Muscle layer of colon (tissue), 2 donors: ENCODE data around the gene GLS.
"Not testable (repeated sequence)": the region's sequence is repeated elsewhere in the genome, so short reads cannot be mapped to it uniquely, and the experiment has no call there.

Experiments used
- H3K27ac ChIP-seq: one replicate; pipeline ENCODE4 v1.7.0; 2013; ENCODE audit warnings: low read depth, mild to moderate bottlenecking, low read length, moderate library complexity
- H3K27me3 ChIP-seq, 2 donors: one replicate each; pipeline ENCODE4 v1.7.0; 2013; ENCODE audit warnings: low read length in 2 of 2, mild to moderate bottlenecking in 2 of 2; ENCODE audit not compliant: insufficient read depth in 2 of 2, control insufficient read depth in 1 of 2
- H3K36me3 ChIP-seq: one replicate; pipeline ENCODE4 v1.7.0; 2013; ENCODE audit warnings: mild to moderate bottlenecking, low read length; ENCODE audit not compliant: insufficient read depth
- H3K4me1 ChIP-seq: one replicate; pipeline ENCODE4 v1.7.0; 2013; ENCODE audit warnings: mild to moderate bottlenecking, low read length; ENCODE audit not compliant: insufficient read depth
- H3K4me3 ChIP-seq, 2 donors: one replicate each; pipeline ENCODE4 v1.7.0; 2013; ENCODE audit warnings: low read length in 2 of 2, low read depth in 1 of 2, mild to moderate bottlenecking in 1 of 2, moderate library complexity in 1 of 2
- H3K9ac ChIP-seq: one replicate; pipeline ENCODE4 v1.7.0; 2013; ENCODE audit warnings: low read length
- H3K9me3 ChIP-seq: one replicate; pipeline ENCODE4 v1.7.0; 2013; ENCODE audit warnings: mild to moderate bottlenecking, low read length
- donor health status: abdominal sarcoma.
- donor health status: Adenocarcinoma of cecum.

The GLS gene

DNA sequence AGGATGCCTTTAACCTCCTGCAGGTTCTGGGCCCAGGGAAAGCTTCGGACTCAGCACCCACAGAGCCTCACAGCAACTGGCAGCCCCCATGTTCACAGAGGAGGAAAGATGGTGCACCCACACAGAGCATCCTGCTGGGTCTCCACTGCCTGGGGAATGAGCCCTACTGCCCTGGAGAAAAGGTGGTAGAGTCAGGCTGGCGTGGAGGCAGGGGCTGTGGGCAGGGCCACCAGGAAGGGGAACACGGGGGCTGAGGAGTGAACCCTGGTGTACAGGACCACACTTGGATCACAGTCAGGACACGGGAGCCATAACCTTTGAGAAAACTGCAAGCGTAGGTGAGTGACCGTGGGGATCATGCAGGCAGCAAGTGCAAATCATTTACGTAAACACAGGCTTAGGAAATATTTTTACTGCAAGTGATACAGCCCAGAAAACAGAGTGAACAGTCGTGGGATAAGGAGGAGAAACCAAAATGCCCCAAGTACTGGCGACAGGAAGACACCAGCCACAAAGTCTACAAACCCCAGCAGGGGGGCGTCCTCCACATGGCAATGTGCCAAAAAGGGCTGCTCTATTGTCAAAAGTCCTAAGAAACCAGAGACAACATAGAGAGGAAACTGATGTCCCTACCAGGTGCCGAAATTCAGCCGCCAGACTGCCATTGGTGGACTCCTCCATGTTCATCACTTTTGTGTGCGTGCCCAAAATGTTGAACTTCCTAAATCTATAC lies 105.8 kb downstream of the GLS start:
- H3K27me3 ChIP-seq: no peaks in the 10 kb centered on the region
- H3K36me3 ChIP-seq: peaks cover 87% of the 10 kb centered on the region
- H3K9ac ChIP-seq: no peak overlapping the region
- H3K27ac ChIP-seq: no peak overlapping the region
- H3K4me1 ChIP-seq: no peaks in the 10 kb centered on the region
- H3K4me3 ChIP-seq: no peak overlapping the region
- no peaks in the 10 kb centered on the region for H3K9me3 ChIP-seq

DNA sequence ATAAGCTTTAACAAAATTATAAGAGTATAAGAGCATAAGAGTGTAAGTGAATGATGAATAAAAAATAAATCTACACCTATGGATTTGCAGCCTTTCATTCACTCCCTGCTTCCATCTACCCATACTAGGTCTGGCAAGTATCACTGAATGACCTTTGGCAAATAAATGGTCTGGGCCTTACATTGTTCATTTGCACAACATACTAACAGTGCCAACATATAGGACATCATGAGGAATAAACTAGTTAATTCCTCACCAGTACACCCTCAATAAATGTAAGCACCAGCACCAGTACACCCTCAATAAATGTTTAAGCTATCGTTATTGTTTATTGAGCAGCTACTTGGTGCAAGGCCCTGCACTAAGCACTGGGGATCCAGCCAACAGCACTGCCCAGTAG lies 106.5 kb downstream of the GLS start:
- Histone ChIP-seq H3K9ac (no peak overlapping the region), H3K27me3 (no peaks in the 10 kb centered on the region), H3K4me3 (no peak overlapping the region), H3K36me3 (peaks cover 80% of the 10 kb centered on the region), H3K27ac (no peak overlapping the region), H3K4me1 (no peaks in the 10 kb centered on the region), H3K9me3 (no peaks in the 10 kb centered on the region)

- Histone ChIP-seq H3K27me3 (no peaks in the 10 kb centered on the region), H3K4me1 (no peaks in the 10 kb centered on the region), H3K4me3 (no peak overlapping the region), H3K27ac (no peak overlapping the region), H3K36me3 (peaks cover 80% of the 10 kb centered on the region), H3K9ac (no peak overlapping the region), H3K9me3 (no peaks in the 10 kb centered on the region)
Measured at GRCh38 chr2:190987938-190988337, 107.3 kb downstream of the GLS start.

GRCh38 chr2:190988910-190989309 lies 108.3 kb downstream of the GLS start:
- Histone ChIP-seq H3K27me3 (no peaks in the 10 kb centered on the region), H3K4me3 (no peak overlapping the region), H3K27ac (no peak overlapping the region), H3K36me3 (peaks cover 82% of the 10 kb centered on the region), H3K9me3 (no peaks in the 10 kb centered on the region), H3K9ac (no peak overlapping the region), H3K4me1 (no peaks in the 10 kb centered on the region)

DNA sequence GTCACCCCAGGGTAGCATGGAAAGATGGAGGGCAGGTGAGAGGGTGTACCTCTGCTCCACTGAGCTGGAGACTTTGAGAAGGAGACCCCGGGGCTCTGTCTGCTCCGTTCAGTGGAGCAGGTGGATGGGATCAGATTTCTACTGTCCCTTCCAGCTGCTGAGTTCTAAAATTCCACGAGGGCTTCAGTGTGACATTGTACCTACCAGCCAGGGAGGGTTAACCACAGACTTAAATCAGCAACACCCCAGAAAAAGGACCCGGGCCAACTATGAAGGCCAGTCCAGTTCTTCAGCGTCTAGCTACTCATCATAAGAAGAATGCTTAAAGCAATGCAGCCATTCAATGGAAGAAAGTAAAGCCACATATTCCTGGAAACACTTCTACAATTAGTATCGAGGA lies 109.5 kb downstream of the GLS start:
- H3K27ac ChIP-seq: no peak overlapping the region
- peaks cover 76% of the 10 kb centered on the region for H3K36me3 ChIP-seq
- H3K9ac ChIP-seq: no peak overlapping the region

GRCh38 chr2:190993292-190993643 lies 112.6 kb downstream of the GLS start:
- Histone ChIP-seq H3K9me3 (no peaks in the 10 kb centered on the region), H3K9ac (no peak overlapping the region), H3K36me3 (peaks cover 68% of the 10 kb centered on the region), H3K27me3 (no peaks in the 10 kb centered on the region), H3K4me3 (no peak overlapping the region), H3K27ac (no peak overlapping the region), H3K4me1 (peaks cover 13% of the 10 kb centered on the region)

More for the DNA sequence above, 109.5 kb downstream of the GLS start:
- Histone ChIP-seq H3K4me3 (no peak overlapping the region), H3K9me3 (no peaks in the 10 kb centered on the region), H3K27me3 (no peaks in the 10 kb centered on the region), H3K4me1 (no peaks in the 10 kb centered on the region)

- Histone ChIP-seq H3K27ac (no peak overlapping the region), H3K27me3 (no peaks in the 10 kb centered on the region), H3K4me3 (no peak overlapping the region), H3K9me3 (no peaks in the 10 kb centered on the region), H3K36me3 (peaks cover 69% of the 10 kb centered on the region), H3K4me1 (peaks cover 14% of the 10 kb centered on the region), H3K9ac (no peak overlapping the region)
Measured at GRCh38 chr2:190994148-190994547, 113.5 kb downstream of the GLS start.

GRCh38 chr2:190995315-190995714 lies 114.7 kb downstream of the GLS start:
- H3K27me3 ChIP-seq, H3K9me3 ChIP-seq, H3K27ac ChIP-seq, H3K4me3 ChIP-seq, H3K9ac ChIP-seq: not testable (repeated sequence)
- Histone ChIP-seq H3K4me1 (peaks cover 14% of the 10 kb centered on the region), H3K36me3 (peaks cover 70% of the 10 kb centered on the region)

GRCh38 chr2:190996338-190996946 lies 115.8 kb downstream of the GLS start:
- Histone ChIP-seq H3K9me3 (no peaks in the 10 kb centered on the region), H3K27me3 (no peaks in the 10 kb centered on the region), H3K4me3 (no peak overlapping the region), H3K36me3 (peaks cover 70% of the 10 kb centered on the region), H3K9ac (no peak overlapping the region), H3K4me1 (peaks cover 14% of the 10 kb centered on the region), H3K27ac (no peak overlapping the region)

DNA sequence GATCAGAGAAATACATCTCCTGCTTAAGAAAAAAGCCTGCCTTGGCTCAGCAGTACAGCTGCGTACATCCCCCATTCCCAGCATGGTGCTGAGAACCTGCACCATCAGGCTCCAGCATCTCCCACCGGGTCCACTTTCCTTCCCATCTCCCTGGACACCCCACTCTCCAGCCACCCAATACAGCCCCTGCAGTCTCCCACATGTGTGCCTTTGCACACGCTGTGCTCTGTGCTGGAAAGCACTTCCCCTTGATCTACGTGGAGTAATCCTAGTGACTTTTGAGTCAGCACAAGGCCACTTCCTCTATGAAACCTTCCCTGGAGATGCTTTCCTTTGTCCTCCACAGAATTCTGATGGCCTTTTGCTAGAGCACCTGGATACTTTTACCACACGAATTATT lies 116.3 kb downstream of the GLS start:
- peak overlapping the region; percentile 27 for H3K27ac ChIP-seq

GRCh38 chr2:190997526-190998113 lies 117.0 kb downstream of the GLS start:
- Histone ChIP-seq H3K27ac (peak overlapping the region; percentile 27), H3K4me1 (peaks cover 14% of the 10 kb centered on the region), H3K9ac (no peak overlapping the region), H3K36me3 (peaks cover 72% of the 10 kb centered on the region), H3K4me3 (no peak overlapping the region), H3K27me3 (no peaks in the 10 kb centered on the region), H3K9me3 (no peaks in the 10 kb centered on the region)

More for the DNA sequence above, 116.3 kb downstream of the GLS start:
- peaks cover 14% of the 10 kb centered on the region for H3K4me1 ChIP-seq
- H3K9ac ChIP-seq: no peak overlapping the region
- H3K36me3 ChIP-seq: peaks cover 70% of the 10 kb centered on the region
- H3K9me3 ChIP-seq: no peaks in the 10 kb centered on the region
- H3K4me3 ChIP-seq: no peak overlapping the region
- H3K27me3 ChIP-seq: no peaks in the 10 kb centered on the region
